GM12865 (cell line): Measurements from ENCODE around the gene KRTAP12-1.

Experiments
- DNase-seq: peaks from one replicate; pipeline ENCODE4 v3.0.0; 2010; ENCODE audit warnings: low read depth
- H3K4me3 ChIP-seq: 2 replicates; pipeline ENCODE4 v1.5.1; 2011; ENCODE audit warnings: mild to moderate bottlenecking, low read depth, low read length, control low read depth
- TF ChIP-seq, protein P1 (sequence below): IDR thresholded peaks from 2 replicates; pipeline ENCODE4 v1.5.1; 2011; ENCODE audit warnings: low read length, control low read depth, low read depth, inconsistent platforms; ENCODE audit not compliant: insufficient read depth; ENCODE audit errors: missing control alignments

KRTAP12-1 gene, protein sequence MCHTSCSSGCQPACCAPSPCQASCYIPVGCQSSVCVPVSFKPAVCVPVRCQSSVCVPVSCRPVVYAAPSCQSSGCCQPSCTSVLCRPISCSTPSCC

DNA sequence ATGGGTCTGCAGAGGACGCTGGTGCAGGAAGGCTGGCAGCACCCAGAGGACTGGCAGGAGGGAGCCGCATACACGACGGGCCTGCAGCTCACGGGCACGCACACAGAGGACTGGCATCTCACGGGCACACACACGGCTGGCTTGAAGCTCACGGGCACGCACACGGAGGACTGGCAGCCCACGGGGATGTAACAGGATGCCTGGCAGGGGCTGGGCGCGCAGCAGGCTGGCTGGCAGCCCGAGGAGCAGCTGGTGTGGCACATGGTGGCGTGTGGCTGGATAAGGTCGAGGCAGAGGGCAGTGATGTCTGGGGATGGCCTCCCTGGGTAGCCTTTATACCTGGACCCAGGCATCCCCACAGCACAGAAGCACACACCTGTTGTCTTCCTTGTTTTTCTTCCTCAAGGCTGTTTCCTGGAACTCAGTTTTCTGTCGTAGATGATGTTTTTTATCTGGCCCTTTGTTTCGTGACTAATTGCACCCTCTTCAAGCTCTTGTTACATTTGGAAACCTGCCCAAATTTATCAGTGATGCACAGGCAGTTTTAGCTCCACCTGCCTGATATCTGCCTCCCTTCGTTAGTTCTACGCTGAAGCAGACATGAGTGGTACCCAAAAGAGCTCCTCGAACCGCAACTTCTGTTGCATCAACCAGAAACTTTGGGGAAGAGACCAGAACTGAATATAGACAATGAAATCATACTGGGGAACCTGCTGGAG is at the start of gene KRTAP12-1:
Gene KRTAP12-1 (minus strand): TSS at position 303 of the 719 bp plus-strand sequence. CDS start 40 bp downstream, at position 263.
- TF ChIP-seq, protein P1, sequence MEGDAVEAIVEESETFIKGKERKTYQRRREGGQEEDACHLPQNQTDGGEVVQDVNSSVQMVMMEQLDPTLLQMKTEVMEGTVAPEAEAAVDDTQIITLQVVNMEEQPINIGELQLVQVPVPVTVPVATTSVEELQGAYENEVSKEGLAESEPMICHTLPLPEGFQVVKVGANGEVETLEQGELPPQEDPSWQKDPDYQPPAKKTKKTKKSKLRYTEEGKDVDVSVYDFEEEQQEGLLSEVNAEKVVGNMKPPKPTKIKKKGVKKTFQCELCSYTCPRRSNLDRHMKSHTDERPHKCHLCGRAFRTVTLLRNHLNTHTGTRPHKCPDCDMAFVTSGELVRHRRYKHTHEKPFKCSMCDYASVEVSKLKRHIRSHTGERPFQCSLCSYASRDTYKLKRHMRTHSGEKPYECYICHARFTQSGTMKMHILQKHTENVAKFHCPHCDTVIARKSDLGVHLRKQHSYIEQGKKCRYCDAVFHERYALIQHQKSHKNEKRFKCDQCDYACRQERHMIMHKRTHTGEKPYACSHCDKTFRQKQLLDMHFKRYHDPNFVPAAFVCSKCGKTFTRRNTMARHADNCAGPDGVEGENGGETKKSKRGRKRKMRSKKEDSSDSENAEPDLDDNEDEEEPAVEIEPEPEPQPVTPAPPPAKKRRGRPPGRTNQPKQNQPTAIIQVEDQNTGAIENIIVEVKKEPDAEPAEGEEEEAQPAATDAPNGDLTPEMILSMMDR = no peak
- DNase-seq = no peak

DNA sequence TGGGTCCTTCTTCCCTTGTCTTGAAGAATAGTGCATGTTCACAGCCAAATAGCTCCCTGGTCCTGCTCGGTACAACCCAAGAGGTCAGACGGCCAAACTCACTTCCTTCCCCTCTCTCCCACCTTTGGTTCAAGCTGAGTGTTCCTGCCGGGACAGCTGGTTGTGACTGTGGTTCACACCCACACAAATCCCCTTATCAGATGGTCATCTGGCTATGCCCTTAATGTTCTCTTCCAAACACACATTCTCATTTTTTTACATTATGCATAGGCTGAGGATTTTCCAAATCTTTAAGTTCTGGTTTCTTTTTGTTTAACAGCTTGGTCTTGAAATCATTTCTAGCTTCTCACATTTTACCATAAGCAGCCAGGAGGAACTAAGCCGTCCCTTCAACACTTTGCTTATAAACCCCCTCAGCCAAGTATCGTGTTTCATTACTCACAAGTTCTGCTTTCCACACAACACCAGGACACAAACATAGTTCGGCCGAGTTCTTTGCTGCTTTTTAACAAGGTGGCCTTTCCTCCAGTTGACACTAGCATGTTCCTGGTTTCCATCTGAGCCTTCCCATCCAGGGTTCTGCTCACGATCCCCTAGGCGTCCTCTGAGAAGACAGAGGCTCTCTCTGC is 49.1 kb upstream of the KRTAP12-1 start:
- DNase-seq = no peak
- TF ChIP-seq, protein P1 = no peak
- H3K4me3 ChIP-seq = no peak overlapping the region

More for the DNA sequence above, at the start of gene KRTAP12-1:
- no peak within 1 kb of the TSS for H3K4me3 ChIP-seq

DNA sequence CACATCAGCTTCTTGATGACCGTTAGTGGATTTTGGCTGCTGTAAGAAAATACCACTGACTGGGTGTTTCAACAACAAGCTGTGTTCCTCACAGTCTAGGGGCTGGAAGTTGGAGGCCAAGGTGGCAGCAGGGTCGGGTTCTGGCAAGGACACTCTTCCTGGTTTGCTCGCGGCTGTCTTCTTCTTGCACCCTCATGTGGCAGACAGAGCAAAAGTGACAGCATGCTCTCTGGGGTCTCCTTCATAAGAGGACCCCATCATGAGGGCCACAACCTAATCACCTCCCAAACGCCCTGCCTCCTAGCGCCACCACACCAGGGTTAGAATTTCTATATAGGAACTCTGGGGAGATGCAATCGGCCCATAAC is 48.0 kb upstream of the KRTAP12-1 start:
- TF ChIP-seq, protein P1 = no peak
- DNase-seq = no peak
- no peak overlapping the region for H3K4me3 ChIP-seq

DNA sequence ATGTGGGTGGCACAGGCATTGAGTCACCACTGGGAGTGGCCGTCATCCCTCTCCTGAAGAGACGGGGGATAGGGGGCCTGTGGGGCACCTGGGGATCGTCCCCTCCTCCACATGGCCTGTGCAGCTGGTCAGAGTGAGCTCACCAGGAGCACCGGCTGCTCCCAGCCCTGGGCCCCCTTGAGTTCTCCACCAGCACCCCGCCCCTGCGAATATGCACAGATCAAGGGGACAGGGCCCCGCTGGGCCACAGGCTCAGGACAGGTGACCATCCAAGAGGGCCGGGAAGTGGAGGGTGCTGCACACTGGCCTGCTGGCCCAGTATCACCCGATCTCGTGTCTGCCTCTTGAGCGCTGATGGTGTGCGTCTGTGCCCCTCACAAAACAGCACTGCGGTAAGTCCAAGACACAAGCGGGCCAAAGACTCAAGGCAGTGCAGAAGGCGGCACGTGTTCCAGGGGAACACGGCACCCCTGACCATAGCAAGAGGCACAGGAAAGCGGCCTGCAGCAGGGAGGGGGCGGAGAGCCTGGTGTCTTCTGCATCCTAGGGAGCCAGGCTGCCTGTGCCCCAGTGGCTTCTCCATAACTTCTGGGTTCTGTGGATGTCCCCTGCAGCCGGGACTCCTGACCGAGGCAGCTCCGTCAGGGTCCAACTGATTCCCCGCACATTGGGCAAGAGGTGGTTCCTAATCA is 47.5 kb upstream of the KRTAP12-1 start:
- TF ChIP-seq, protein P1 = no peak
- no peak for DNase-seq
- no peak overlapping the region for H3K4me3 ChIP-seq

DNA sequence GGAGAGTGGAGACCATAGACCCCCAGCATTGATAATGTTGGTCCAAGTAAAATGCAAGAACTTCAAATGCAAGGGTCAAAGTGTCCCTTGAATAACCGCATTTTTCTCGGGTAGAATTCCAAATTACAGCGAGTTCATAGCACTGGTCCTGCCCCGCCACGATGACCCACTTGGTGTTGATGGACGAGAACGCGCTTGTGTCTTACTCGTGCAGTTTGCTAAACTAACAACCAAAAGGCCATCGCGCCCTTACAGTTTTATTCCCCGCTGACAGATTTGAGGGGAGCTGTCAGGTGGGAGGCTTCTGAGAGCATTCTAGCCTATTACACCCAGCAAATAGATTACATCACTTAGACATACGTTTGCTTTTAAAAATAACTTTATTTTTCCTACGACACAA is 46.8 kb upstream of the KRTAP12-1 start:
- TF ChIP-seq, protein P1 = no peak
- DNase-seq = no peak
- H3K4me3 ChIP-seq = no peak overlapping the region

DNA sequence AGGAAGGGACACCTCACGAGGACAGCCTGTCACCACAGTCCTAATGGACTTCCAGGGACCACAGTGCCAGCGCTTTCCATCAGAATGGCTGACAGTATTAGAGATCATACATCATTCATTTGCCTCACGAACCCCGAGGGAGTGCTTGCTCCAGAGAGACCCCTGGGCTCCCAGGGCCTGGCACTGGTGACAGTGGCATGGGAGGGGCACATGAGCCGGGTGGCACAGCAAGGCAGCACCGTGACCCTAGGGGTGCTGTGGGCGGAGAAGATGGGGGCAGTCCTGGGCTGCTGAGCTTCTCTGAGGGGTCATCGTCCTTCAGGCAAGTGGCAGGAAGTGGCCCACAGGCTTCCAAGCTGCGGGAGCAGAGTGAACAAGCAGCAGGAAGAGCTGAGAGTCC is 45.8 kb upstream of the KRTAP12-1 start:
- DNase-seq = no peak
- H3K4me3 ChIP-seq = no peak overlapping the region
- TF ChIP-seq, protein P1 = no peak
